Endothelial cell of umbilical vein (primary cell): ENCODE measurements around the gene JPH2. TPM values are rescaled to one million over a fixed set of nuclear protein-coding genes. Genes with fewer than 3 reads are reported as not detected.

Experiments
- BruUV-seq: library from RNA; stranded (reverse); fragments of 400-500 nt; replicated peaks from 2 replicates; lab custom pipeline; 2021; lab: Mats Ljungman, UMichigan
- CTCF ChIA-PET: fragments of 300-600, 350-600 bp; sonication (Branson Sonifier 250); formaldehyde crosslinking; loops from one replicate; lab custom pipeline; 2021; ENCODE audit warnings: antibody characterized with exemption, inconsistent platforms; lab: Charles Lee
- POLR2A ChIA-PET: fragments of 300-600, 350-600 bp; sonication (Branson Sonifier 250); formaldehyde crosslinking; loops from one replicate; lab custom pipeline; 2021; ENCODE audit warnings: antibody characterized with exemption, inconsistent platforms; lab: Charles Lee
- DNase-seq: peaks from one replicate; pipeline ENCODE4 v3.0.0-alpha.2; 2011; ENCODE audit warnings: low read depth, low spot score
- FAIRE-seq: peaks from 2 replicates; lab custom pipeline; 2011; peaks lifted over from hg19 to GRCh38; lab: Jason Lieb, UNC
- H2AFZ ChIP-seq: 2 replicates; pipeline ENCODE4 v1.6.0; 2012; ENCODE audit warnings: low read depth, low read length, control low read depth, inconsistent platforms
- H3K27ac ChIP-seq: 2 replicates; pipeline ENCODE4 v1.5.1; 2011; ENCODE audit warnings: low read depth, mild to moderate bottlenecking, control low read depth, low read length, moderate library complexity; ENCODE audit not compliant: insufficient read depth
- H3K27me3 ChIP-seq, 2 experiments: 2 replicates each; pipeline versions ENCODE4 v1.6.0 to v1.6.1; 2011; ENCODE audit warnings: low read length in 2 of 2, mixed read lengths in 1 of 2; ENCODE audit not compliant: control insufficient read depth in 2 of 2, insufficient read depth in 2 of 2
- H3K36me3 ChIP-seq, 2 experiments: 2 replicates in 1 of 2; 3 replicates in 1 of 2; pipeline ENCODE4 v1.5.1; 2011; ENCODE audit warnings: low read length in 2 of 2, mild to moderate bottlenecking in 1 of 2, moderate library complexity in 1 of 2; ENCODE audit not compliant: control insufficient read depth in 2 of 2, insufficient read depth in 2 of 2; ENCODE audit errors: extremely low read depth in 1 of 2
- H3K4me1 ChIP-seq: 3 replicates; pipeline ENCODE4 v1.5.1; 2011; ENCODE audit warnings: mild to moderate bottlenecking, low read length; ENCODE audit not compliant: control insufficient read depth, insufficient read depth; ENCODE audit errors: extremely low read depth
- H3K4me2 ChIP-seq: 2 replicates; pipeline ENCODE4 v1.6.1; 2011; ENCODE audit warnings: low read length, control low read depth, mixed read lengths; ENCODE audit not compliant: insufficient read depth
- H3K4me3 ChIP-seq, 3 experiments: fragments of 200-600 bp in 1 of 3; sonication (generic), shearing (Covaris generic) in 1 of 3; replicated peaks in 1 of 3; 2 replicates each; pipeline ENCODE4 v1.5.1; 2011 to 2016; ENCODE audit warnings: control low read depth in 3 of 3, low read length in 3 of 3, mild to moderate bottlenecking in 2 of 3, inconsistent platforms in 1 of 3, low read depth in 1 of 3, moderate library complexity in 1 of 3; ENCODE audit not compliant: insufficient read depth in 1 of 3
- H3K79me2 ChIP-seq: 2 replicates; pipeline ENCODE4 v1.6.0; 2012; ENCODE audit warnings: low read length, inconsistent platforms; ENCODE audit not compliant: control insufficient read depth, insufficient read depth
- H3K9ac ChIP-seq: replicated peaks from 2 replicates; pipeline ENCODE3; 2011; ENCODE audit warnings: low read length, control low read depth; ENCODE audit not compliant: insufficient read depth; ENCODE audit errors: extremely low read depth
- H3K9me1 ChIP-seq: replicated peaks from 3 replicates; pipeline ENCODE4 v1.6.0; 2011; ENCODE audit warnings: mild to moderate bottlenecking, low read length; ENCODE audit not compliant: control insufficient read depth, insufficient read depth; ENCODE audit errors: extremely low read depth
- H3K9me3 ChIP-seq: replicated peaks from 2 replicates; pipeline ENCODE4 v1.5.1; 2012; ENCODE audit warnings: low read length, inconsistent platforms; ENCODE audit not compliant: control insufficient read depth, insufficient read depth
- H4K20me1 ChIP-seq: replicated peaks from 2 replicates; pipeline ENCODE3; 2011; ENCODE audit warnings: mild to moderate bottlenecking, low read length; ENCODE audit not compliant: control insufficient read depth, insufficient read depth; ENCODE audit errors: extremely low read depth
- EZH2 ChIP-seq: IDR thresholded peaks from 2 replicates; pipeline ENCODE4 v1.6.1; 2012; ENCODE audit warnings: borderline replicate concordance, low read depth, mild to moderate bottlenecking, moderate library complexity, low read length, inconsistent platforms; ENCODE audit not compliant: severe bottlenecking
- FOS ChIP-seq: IDR thresholded peaks from 2 replicates; pipeline ENCODE4 v1.6.1; 2011; ENCODE audit warnings: mild to moderate bottlenecking, low read length, moderate library complexity, borderline replicate concordance; ENCODE audit not compliant: insufficient read depth
- GATA2 ChIP-seq: IDR thresholded peaks from 2 replicates; pipeline ENCODE4 v1.7.0; 2011; ENCODE audit warnings: low read depth, mild to moderate bottlenecking, moderate library complexity, mixed read lengths, low read length; ENCODE audit not compliant: insufficient read length, insufficient read depth
- JUN ChIP-seq: IDR thresholded peaks from 2 replicates; pipeline ENCODE4 v1.6.1; 2011; ENCODE audit warnings: borderline replicate concordance, low read depth; ENCODE audit not compliant: insufficient read length, insufficient read depth
- MYC ChIP-seq: IDR thresholded peaks from one replicate; pipeline ENCODE4 v1.6.1; 2011; ENCODE audit warnings: mild to moderate bottlenecking, low read depth, low read length
- POLR2A ChIP-seq: IDR thresholded peaks from 2 replicates; pipeline ENCODE4 v1.6.1; 2012; ENCODE audit warnings: low read depth, mild to moderate bottlenecking, control low read depth, low read length
- POLR2AphosphoS5 ChIP-seq: IDR thresholded peaks from 2 replicates; pipeline ENCODE4 v1.6.1; 2012; ENCODE audit warnings: low read depth, mild to moderate bottlenecking, control low read depth, low read length, moderate library complexity; ENCODE audit not compliant: insufficient read depth
- dilution Hi-C: fragments of 300-500 bp; cut with MboI; formaldehyde crosslinking; loops from one replicate; pipeline ENCODE4 v1.15.0; 2019; ENCODE audit warnings: low sequenced_read_pairs; ENCODE audit not compliant: extremely low pct_ligation_motif_present
- intact Hi-C: fragments of 100-400 bp; cut with micrococcal nuclease; formaldehyde crosslinking; loops from one replicate; pipeline ENCODE4 v1.10.0; 2022
- polyA plus RNA-seq, 4 experiments: library from polyadenylated mRNA; depleted of rRNA in 3 of 4; stranded (reverse) in 3 of 4; unstranded in 1 of 4; fragments of >200 nt; gene quantifications; 2 replicates each; pipeline versions ENCODE4 v1.2.1 to v1.2.3, GENCODE V29; 2011 to 2012; ENCODE audit warnings: missing spikeins in 1 of 4
- total RNA-seq: library from RNA; stranded (reverse); gene quantifications from 2 replicates; pipeline ENCODE4 v1.2.3, GENCODE V29; 2021
- TF ChIP-seq, protein P1 (sequence below), 2 donors: IDR thresholded peaks; 1 replicate in 1 of 2; 2 replicates in 1 of 2; pipeline ENCODE4 v1.5.1; 2011; ENCODE audit warnings: low read length in 2 of 2, mild to moderate bottlenecking in 2 of 2, moderate library complexity in 2 of 2, control low read depth in 1 of 2, inconsistent platforms in 1 of 2, low read depth in 1 of 2; ENCODE audit not compliant: insufficient read depth in 1 of 2; ENCODE audit errors: extremely low read depth in 1 of 2
- TF ChIP-seq, protein P2 (sequence below): IDR thresholded peaks from 2 replicates; pipeline ENCODE4 v1.6.1; 2011; ENCODE audit not compliant: insufficient read depth, insufficient read length

The JPH2 gene
- total and polyA plus RNA-seq, 2 donors (not counting 3 experiments of a cell fraction or from before 2014, with no cell fraction given), result not detected

DNA sequence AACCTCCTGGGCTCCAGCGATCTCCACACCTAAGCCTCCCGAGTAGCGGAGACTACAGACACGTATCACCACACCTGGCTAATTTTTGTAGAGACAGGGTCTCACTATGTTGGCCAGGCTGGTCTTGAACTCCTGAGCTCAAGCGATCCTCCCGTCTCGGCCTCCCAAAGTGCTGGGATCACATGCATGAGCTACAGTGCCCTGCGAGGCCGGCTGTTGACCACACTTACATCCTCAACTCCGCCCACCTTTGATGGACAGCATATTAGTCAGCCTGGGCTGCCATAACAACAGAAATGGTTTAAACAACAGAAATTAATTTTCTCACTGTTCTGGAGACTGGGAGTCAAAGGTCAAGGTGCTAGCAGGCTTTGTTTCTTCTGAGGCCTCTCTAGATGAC, 107.7 kb downstream of the JPH2 start:
- Histone ChIP-seq H2AFZ (no peak overlapping the region), H3K36me3 (no peaks in the 10 kb centered on the region), H3K9me3 (no peaks in the 10 kb centered on the region), H3K4me3 (no peak overlapping the region), H3K4me1 (peaks cover 6% of the 10 kb centered on the region), H3K27ac (no peak overlapping the region), H3K9me1 (no peaks in the 10 kb centered on the region), H3K79me2 (no peaks in the 10 kb centered on the region), H3K27me3 (no peaks in the 10 kb centered on the region), H3K9ac (no peak overlapping the region), H3K4me2 (no peak overlapping the region), H4K20me1 (no peaks in the 10 kb centered on the region)
- CTCF ChIA-PET, result interaction anchor here (0.8 to 7.6 kb wide), 7 partner anchors 12 to 542 kb away, joined by 3 to 191 read pairs (median 8); partner anchors contain the start of gene GTSF1L
- dilution Hi-C loops (no loop called here), intact Hi-C loops (no loop called here)
- DNase-seq (no peak), FAIRE-seq (no peak)
- no peak for TF ChIP-seq MYC
- no peak for TF ChIP-seq POLR2AphosphoS5
- TF ChIP-seq POLR2A, result no peak
- no peak for TF ChIP-seq GATA2
- TF ChIP-seq, protein P1, sequence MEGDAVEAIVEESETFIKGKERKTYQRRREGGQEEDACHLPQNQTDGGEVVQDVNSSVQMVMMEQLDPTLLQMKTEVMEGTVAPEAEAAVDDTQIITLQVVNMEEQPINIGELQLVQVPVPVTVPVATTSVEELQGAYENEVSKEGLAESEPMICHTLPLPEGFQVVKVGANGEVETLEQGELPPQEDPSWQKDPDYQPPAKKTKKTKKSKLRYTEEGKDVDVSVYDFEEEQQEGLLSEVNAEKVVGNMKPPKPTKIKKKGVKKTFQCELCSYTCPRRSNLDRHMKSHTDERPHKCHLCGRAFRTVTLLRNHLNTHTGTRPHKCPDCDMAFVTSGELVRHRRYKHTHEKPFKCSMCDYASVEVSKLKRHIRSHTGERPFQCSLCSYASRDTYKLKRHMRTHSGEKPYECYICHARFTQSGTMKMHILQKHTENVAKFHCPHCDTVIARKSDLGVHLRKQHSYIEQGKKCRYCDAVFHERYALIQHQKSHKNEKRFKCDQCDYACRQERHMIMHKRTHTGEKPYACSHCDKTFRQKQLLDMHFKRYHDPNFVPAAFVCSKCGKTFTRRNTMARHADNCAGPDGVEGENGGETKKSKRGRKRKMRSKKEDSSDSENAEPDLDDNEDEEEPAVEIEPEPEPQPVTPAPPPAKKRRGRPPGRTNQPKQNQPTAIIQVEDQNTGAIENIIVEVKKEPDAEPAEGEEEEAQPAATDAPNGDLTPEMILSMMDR (IDR thresholded peaks at IDR 0.05; ENCODE audit: extremely low read depth in 1 of 2, insufficient read depth in 1 of 2, low read depth in 1 of 2, low read length in 2 of 2), result no peak
- TF ChIP-seq EZH2, result no peak
- TF ChIP-seq, protein P2, sequence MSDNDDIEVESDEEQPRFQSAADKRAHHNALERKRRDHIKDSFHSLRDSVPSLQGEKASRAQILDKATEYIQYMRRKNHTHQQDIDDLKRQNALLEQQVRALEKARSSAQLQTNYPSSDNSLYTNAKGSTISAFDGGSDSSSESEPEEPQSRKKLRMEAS, result no peak
- no peak for TF ChIP-seq FOS
- no peak for TF ChIP-seq JUN
- BruUV-seq, result no TSS peak
- POLR2A ChIA-PET, result no interaction called here
